IMR-90 (cell line): ENCODE data around the gene RASSF8. TPM values are rescaled to one million over a fixed set of nuclear protein-coding genes. Genes with fewer than 3 reads are reported as not detected.
A peak's percentile ranks its signal among the peaks of the same experiment; 100 is the strongest.

Experiments
- ATAC-seq: fragments of 200-7000 bp; cut with Tn5 transposase; 2 replicates; pipeline ENCODE4 v1.9.1; 2020; ENCODE audit warnings: low read depth, mild to moderate bottlenecking, moderate library complexity
- BruUV-seq: library from RNA; stranded (reverse); fragments of 400-500 nt; replicated peaks from 2 replicates; lab custom pipeline; 2021; lab: Mats Ljungman, UMichigan
- CTCF ChIA-PET: fragments of 300-600 bp; formaldehyde crosslinking; extraction: SDS; loops from one replicate; lab custom pipeline; 2021; ENCODE audit warnings: antibody characterized with exemption; lab: Yijun Ruan, JAX
- POLR2A ChIA-PET: fragments of 300-600 bp; sonication (Branson Sonifier 250); formaldehyde crosslinking; loops from one replicate; lab custom pipeline; 2022; ENCODE audit warnings: antibody characterized with exemption; ENCODE audit not compliant: unreplicated experiment; lab: Charles Lee
- DNase-seq: peaks from one replicate; pipeline ENCODE4 v3.0.0; 2013
- H2AFZ ChIP-seq: replicated peaks from 2 replicates; pipeline ENCODE3; 2013; ENCODE audit warnings: low read length, mild to moderate bottlenecking; ENCODE audit not compliant: poor library complexity
- H2AK5ac ChIP-seq: 2 replicates; pipeline ENCODE4 v1.6.1; 2013; ENCODE audit warnings: low read depth, low read length, inconsistent platforms
- H2AK9ac ChIP-seq: replicated peaks from 2 replicates; pipeline ENCODE3; 2013; ENCODE audit warnings: mild to moderate bottlenecking, low read depth, low read length, moderate library complexity; ENCODE audit not compliant: poor library complexity
- H2BK120ac ChIP-seq: 2 replicates; pipeline ENCODE4 v1.6.1; 2013; ENCODE audit warnings: low read depth, low read length, inconsistent platforms
- H2BK15ac ChIP-seq: 3 replicates; pipeline ENCODE4 v1.6.1; 2013; ENCODE audit warnings: low read depth, low read length, inconsistent platforms
- H2BK20ac ChIP-seq: 2 replicates; pipeline ENCODE4 v1.6.1; 2013; ENCODE audit warnings: low read depth, mild to moderate bottlenecking, inconsistent platforms, low read length, moderate library complexity
- H2BK5ac ChIP-seq: 2 replicates; pipeline ENCODE4 v1.6.1; 2013; ENCODE audit warnings: mild to moderate bottlenecking, low read depth, low read length, inconsistent platforms; ENCODE audit not compliant: poor library complexity, severe bottlenecking
- H3K14ac ChIP-seq: replicated peaks from 2 replicates; pipeline ENCODE4 v1.6.1; 2013; ENCODE audit warnings: low read depth, low read length, inconsistent platforms
- H3K18ac ChIP-seq: 2 replicates; pipeline ENCODE4 v1.6.1; 2013; ENCODE audit warnings: low read depth, low read length, control low read depth
- H3K23ac ChIP-seq: 2 replicates; pipeline ENCODE4 v1.6.1; 2013; ENCODE audit warnings: low read depth, low read length, inconsistent platforms
- H3K27ac ChIP-seq: 2 replicates; pipeline ENCODE4 v1.5.1; 2013; ENCODE audit warnings: mild to moderate bottlenecking, control low read depth, low read length; ENCODE audit not compliant: insufficient read depth
- H3K27me3 ChIP-seq: 2 replicates; pipeline ENCODE4 v1.6.1; 2013; ENCODE audit warnings: low read length; ENCODE audit not compliant: control insufficient read depth, insufficient read depth
- H3K36me3 ChIP-seq: 2 replicates; pipeline ENCODE4 v1.6.1; 2013; ENCODE audit warnings: low read length, mixed read lengths; ENCODE audit not compliant: control insufficient read depth, insufficient read depth
- H3K4ac ChIP-seq: 2 replicates; pipeline ENCODE4 v1.6.1; 2013; ENCODE audit warnings: low read depth, low read length, inconsistent platforms
- H3K4me1 ChIP-seq: 2 replicates; pipeline ENCODE4 v1.6.1; 2013; ENCODE audit warnings: low read length, mixed read lengths; ENCODE audit not compliant: control insufficient read depth, insufficient read depth
- H3K4me2 ChIP-seq: 2 replicates; pipeline ENCODE4 v1.6.1; 2013; ENCODE audit warnings: low read depth, mild to moderate bottlenecking, control low read depth, low read length, moderate library complexity
- H3K4me3 ChIP-seq: 2 replicates; pipeline ENCODE4 v1.5.1; 2013; ENCODE audit warnings: low read depth, mild to moderate bottlenecking, control low read depth, low read length, moderate library complexity; ENCODE audit not compliant: insufficient read depth
- H3K56ac ChIP-seq: 2 replicates; pipeline ENCODE4 v1.6.1; 2013; ENCODE audit warnings: low read length, inconsistent platforms; ENCODE audit not compliant: insufficient read depth; ENCODE audit errors: extremely low read depth
- H3K79me1 ChIP-seq, 2 experiments: 2 replicates each; pipeline ENCODE4 v1.6.1; 2013; ENCODE audit warnings: low read length in 2 of 2, inconsistent platforms in 1 of 2, low read depth in 1 of 2
- H3K9ac ChIP-seq: 2 replicates; pipeline ENCODE4 v1.6.1; 2013; ENCODE audit warnings: low read depth, low read length, control low read depth
- H3K9me1 ChIP-seq: 2 replicates; pipeline ENCODE4 v1.6.1; 2013; ENCODE audit warnings: low read length, inconsistent platforms; ENCODE audit not compliant: insufficient read depth
- H3K9me3 ChIP-seq: 2 replicates; pipeline ENCODE4 v1.6.1; 2013; ENCODE audit warnings: low read length; ENCODE audit not compliant: control insufficient read depth, insufficient read depth
- H4K20me1 ChIP-seq: 2 replicates; pipeline ENCODE4 v1.6.1; 2013; ENCODE audit warnings: low read length, inconsistent platforms; ENCODE audit not compliant: insufficient read depth
- H4K5ac ChIP-seq: 2 replicates; pipeline ENCODE4 v1.6.1; 2013; ENCODE audit warnings: mild to moderate bottlenecking, low read depth, low read length, control low read depth
- H4K8ac ChIP-seq, 2 experiments: 2 replicates each; pipeline ENCODE4 v1.6.1; 2013; ENCODE audit warnings: low read depth in 2 of 2, low read length in 2 of 2, control low read depth in 1 of 2, inconsistent platforms in 1 of 2
- H4K91ac ChIP-seq: 2 replicates; pipeline ENCODE4 v1.6.1; 2013; ENCODE audit warnings: low read depth, low read length, inconsistent platforms; ENCODE audit not compliant: insufficient read depth
- ELK1 ChIP-seq: fragments of 150-350 bp; IDR thresholded peaks from 2 replicates; pipeline ENCODE4 v1.6.1; 2016; ENCODE audit warnings: low read depth, mild to moderate bottlenecking, low read length, moderate library complexity, borderline replicate concordance
- RCOR1 ChIP-seq: IDR thresholded peaks from 2 replicates; pipeline ENCODE4 v1.6.1; 2012; ENCODE audit warnings: mild to moderate bottlenecking, low read length, improper control_type of control experiment; ENCODE audit not compliant: insufficient replicate concordance
- WGBS, 2 experiments: methylation state at CpG; one replicate each; pipeline versions ENCODE4 v1.1.5 to v1.1.7; 2013; ENCODE audit warnings: missing lambda C conversion rate in 2 of 2; ENCODE audit not compliant: insufficient read length in 1 of 2; ENCODE audit errors: extremely low coverage in 2 of 2; 5-methylcytosine and 5-hydroxymethylcytosine counted together
- dilution Hi-C: fragments of 300-500 bp; cut with HindIII; formaldehyde crosslinking; loops from one replicate; pipeline ENCODE4 v1.14.3; 2018; ENCODE audit warnings: low sequenced_read_pairs; ENCODE audit not compliant: unreplicated experiment
- in situ Hi-C: fragments of 300-500 bp; cut with MboI; formaldehyde crosslinking; loops from 3 replicates; pipeline ENCODE4 v1.14.3; 2019; ENCODE audit warnings: low sequenced_read_pairs, inconsistent platforms, mixed read lengths
- intact Hi-C: fragments of 100-400 bp; cut with micrococcal nuclease; formaldehyde crosslinking; loops from 2 replicates; pipeline ENCODE4 v1.10.0; 2022
- polyA plus RNA-seq, 3 experiments: library from polyadenylated mRNA; depleted of rRNA; stranded (reverse); fragments of >200 nt; gene quantifications; 2 replicates each; pipeline ENCODE4 v1.2.3, GENCODE V29; 2012; ENCODE audit warnings: low replicate concordance in 1 of 3
- total RNA-seq: library from RNA; depleted of rRNA; stranded (reverse); fragments of >200 nt; gene quantifications from 2 replicates; pipeline ENCODE4 v1.2.3, GENCODE V29; 2012

RASSF8 gene
- total and polyA plus RNA-seq, 2 of the 4 experiments (the other 2 are of a cell fraction), result 10.8 to 50.5 TPM

GRCh38 chr12:25992026-25992782, 33.7 kb downstream of the RASSF8 start:
- POLR2A ChIA-PET, result no interaction called here
- peak overlapping the region; percentile 30; the same call in 1 of the 2 replicates for H3K18ac ChIP-seq
- no peak overlapping the region for H2AK9ac ChIP-seq
- H2BK20ac ChIP-seq, result no peak overlapping the region
- H3K4ac ChIP-seq, result no peak overlapping the region
- H2BK15ac ChIP-seq, result no peak overlapping the region
- no peaks in the 10 kb centered on the region for H3K9me3 ChIP-seq
- no peak overlapping the region for H3K27ac ChIP-seq
- peak overlapping the region; percentile 5; the same call in 1 of the 2 replicates for H2AK5ac ChIP-seq
- TF ChIP-seq RCOR1 (no peak), ELK1 (no peak)
- H2BK120ac ChIP-seq, result no peak overlapping the region
- DNase-seq, result no peak
- no peak overlapping the region for H3K9ac ChIP-seq
- CTCF ChIA-PET, result no interaction called here
- dilution Hi-C loops, result no loop called here
- intact Hi-C loops, result no loop called here
- peaks cover 14% of the 10 kb centered on the region for H3K9me1 ChIP-seq
- 88% methylated on average over 1 of the region's 4 CpGs; no CpG with 5 or more reads in 1 of the 2 experiments for WGBS, 2 experiments
- H2BK5ac ChIP-seq, result peak overlapping the region; percentile 8
- BruUV-seq, result no TSS peak
- in situ Hi-C loops, result no loop called here
- H4K91ac ChIP-seq, result no peak overlapping the region
- no peak overlapping the region for H3K4me3 ChIP-seq
- no peak overlapping the region for H2AFZ ChIP-seq
- H4K20me1 ChIP-seq, result peaks cover 36% of the 10 kb centered on the region
- H4K5ac ChIP-seq, result no peak overlapping the region
- H4K8ac ChIP-seq, result no peak overlapping the region
- no peak overlapping the region for H3K14ac ChIP-seq
- H3K79me1 ChIP-seq, result peaks cover 20 to 72% of the 10 kb centered on the region in 2 experiments
- H3K36me3 ChIP-seq, result no peaks in the 10 kb centered on the region; the same call in 1 of the 2 replicates
- H3K23ac ChIP-seq, result peak overlapping the region; percentile 29; the same call in 1 of the 2 replicates
- H3K56ac ChIP-seq, result no peak overlapping the region
- H3K4me1 ChIP-seq, result peaks cover 18% of the 10 kb centered on the region
- no peaks in the 10 kb centered on the region for H3K27me3 ChIP-seq
- ATAC-seq, result no peak
- H3K4me2 ChIP-seq, result no peak overlapping the region
